ENCODE data around the gene NPR2.

NPR2 gene

GRCh38 chr9:35852876-35853865, 61.8 kb downstream of the NPR2 start:
- in situ Hi-C loops (cut with HindIII; ENCODE audit: low sequenced_read_pairs): no loop called here

- in situ Hi-C loops (cut with HindIII; ENCODE audit: low sequenced_read_pairs): no loop called here
These were observed 62.8 kb downstream of the NPR2 start for GRCh38 chr9:35854091-35854762.

GRCh38 chr9:35856206-35856605, 64.8 kb downstream of the NPR2 start:
- in situ Hi-C loops (cut with HindIII; ENCODE audit: low sequenced_read_pairs): no loop called here

GRCh38 chr9:35856882-35857281, 65.5 kb downstream of the NPR2 start:
- in situ Hi-C loops (cut with HindIII; ENCODE audit: low sequenced_read_pairs): no loop called here

GRCh38 chr9:35858458-35858857, 67.1 kb downstream of the NPR2 start:
- in situ Hi-C loops (cut with HindIII; ENCODE audit: low sequenced_read_pairs): no loop called here
